Superior temporal gyrus (tissue), 1 donor: ENCODE measurements around the gene TOMM34.

Experiments used
- DNase-seq: peaks from one replicate; pipeline ENCODE4 v3.0.0-alpha.2; 2016; ENCODE audit errors: extremely low spot score

TOMM34 gene

DNA sequence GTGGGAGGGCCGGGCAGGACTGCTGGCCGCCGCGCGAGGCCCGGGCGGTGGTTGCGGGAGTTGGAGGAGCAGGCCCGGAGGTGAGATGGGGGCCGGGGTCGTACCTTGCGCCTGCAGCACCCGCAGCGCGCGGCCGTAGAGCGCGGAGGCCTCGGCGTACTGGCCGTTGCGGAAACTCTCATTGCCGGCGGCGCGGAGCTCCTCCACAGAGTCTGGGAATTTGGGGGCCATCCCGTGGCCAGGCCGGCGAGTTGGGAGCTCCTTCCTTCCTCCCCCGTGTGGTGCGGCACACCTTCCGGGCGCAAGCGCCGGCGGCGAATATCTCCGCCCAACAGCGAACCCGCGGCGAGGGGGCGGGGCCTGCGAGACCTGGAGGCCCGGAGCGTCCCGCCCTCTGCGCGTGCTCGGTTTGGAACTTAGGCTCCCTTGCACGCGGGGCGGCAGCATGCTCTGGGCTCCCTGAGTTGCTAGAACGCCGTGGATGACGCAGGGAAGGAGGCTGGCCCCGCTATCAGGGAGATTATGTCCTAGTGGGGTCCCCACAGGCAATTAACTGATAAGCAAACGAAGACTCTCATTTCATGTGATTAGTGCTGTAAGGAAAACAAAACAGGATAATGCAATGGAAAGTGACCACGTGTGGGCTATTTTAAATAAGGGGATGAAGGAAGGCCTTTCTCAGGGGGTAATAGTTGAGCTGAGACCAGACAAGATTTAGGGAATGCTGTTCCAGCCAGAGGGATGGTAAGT, at the start of gene TOMM34:
Gene TOMM34, minus strand, starts transcription at position 295 of the 750 bp plus-strand sequence. Its CDS starts 64 bp downstream, at position 231.
- peak; percentile 94 for DNase-seq

GRCh38 chr20:45008521-45009049, 48.4 kb upstream of the TOMM34 start:
- DNase-seq, result no peak

DNA sequence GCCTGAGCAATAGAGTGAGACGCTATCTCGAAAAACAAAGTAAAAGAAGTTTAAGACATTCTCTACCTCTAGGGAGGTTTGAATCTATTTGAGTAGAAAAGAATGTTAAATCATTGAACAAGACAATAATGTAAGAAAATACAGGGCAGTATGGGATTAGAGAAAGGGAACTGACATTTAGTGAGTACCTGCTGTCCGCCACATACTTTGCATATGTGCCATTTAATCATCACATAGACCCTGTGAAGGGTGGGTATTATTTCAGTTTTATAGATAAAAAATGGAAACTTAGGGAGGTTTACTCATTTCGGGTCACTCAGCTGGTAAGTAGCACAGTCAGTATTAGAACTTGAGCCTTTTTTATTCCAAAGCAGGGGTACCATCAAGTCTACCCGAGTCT, 37.5 kb upstream of the TOMM34 start:
- no peak for DNase-seq

DNA sequence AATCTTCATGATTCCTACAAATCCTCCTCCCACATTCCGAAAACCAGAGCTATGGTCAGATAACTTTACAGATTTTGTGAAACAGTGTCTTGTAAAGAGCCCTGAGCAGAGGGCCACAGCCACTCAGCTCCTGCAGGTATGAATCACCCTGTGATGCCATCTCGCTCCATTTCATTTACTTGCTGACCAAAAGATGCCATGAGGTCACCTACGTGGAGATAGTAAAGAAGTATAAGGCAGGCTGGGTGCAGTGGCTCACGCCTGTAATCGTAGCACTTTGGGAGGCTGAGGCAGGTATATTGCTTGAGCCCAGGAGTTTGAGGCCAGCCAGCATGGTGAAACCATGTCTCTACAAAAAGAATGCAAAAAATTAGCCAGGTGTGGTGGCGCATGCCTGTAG, 37.0 kb upstream of the TOMM34 start:
- no peak for DNase-seq

DNA sequence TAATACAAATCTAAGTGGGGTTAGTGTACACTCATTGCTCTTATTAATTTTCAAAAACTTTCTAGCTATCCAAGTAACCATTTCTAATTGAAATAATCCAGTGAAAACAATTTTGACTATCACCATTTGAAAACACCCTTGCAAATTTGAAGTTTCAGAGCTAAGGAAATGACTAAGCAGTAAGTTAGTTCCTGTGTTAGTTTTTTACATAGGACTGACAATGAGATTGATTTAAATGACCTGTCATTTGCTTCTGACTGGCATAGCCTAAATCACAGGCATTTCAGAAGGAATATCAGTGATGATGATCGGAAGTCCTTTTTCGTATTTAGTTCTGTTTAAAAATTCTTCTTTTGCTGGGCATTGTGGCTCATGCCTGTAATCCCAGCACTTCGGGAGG, 33.1 kb upstream of the TOMM34 start:
- DNase-seq, result no peak

DNA sequence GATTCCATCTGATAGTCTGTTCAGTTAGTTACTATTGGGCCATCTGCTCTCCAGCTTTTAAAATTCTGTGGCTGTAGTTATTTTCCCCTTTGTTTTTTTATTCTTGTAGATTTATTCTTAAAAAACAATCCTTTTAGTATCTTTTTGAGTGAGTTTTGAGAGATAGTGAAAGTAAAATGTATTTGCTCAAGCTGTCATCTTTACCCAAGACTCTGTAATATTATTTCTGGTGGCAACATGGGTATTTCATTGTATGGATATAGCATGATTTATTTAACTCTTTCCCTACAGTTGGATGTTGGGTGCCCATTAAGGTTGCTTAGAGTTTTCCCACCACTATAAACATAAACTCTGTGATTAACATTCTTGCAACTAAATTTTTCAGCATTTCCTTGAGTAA, 30.8 kb upstream of the TOMM34 start:
- no peak for DNase-seq

- DNase-seq, result no peak
Measured at GRCh38 chr20:44990425-44990824, 30.2 kb upstream of the TOMM34 start.

DNA sequence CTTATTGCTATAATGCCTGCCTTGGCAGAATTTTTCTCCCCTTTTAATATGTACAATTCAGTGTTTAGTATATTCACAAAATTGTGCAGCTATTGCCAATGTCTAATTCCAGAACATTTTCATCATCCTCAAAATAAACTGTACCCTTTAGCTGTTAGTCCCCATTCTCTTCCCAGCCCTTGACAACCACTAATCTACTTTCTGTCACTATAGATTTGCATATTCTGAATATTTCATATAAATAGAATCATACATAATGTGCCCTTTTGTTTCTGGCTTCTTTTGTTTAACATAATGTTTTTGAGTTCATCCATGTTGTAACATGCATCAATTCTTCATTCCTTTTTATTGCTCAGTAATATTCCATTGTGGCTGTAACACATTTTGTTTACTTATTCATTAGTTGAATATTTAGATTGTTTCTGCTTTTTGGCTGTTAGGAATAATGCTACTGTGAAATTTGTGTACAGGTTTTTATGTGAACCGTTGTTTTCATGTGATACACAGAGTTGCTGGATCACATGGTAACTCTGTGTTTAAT, 28.5 kb upstream of the TOMM34 start:
- no peak for DNase-seq

DNA sequence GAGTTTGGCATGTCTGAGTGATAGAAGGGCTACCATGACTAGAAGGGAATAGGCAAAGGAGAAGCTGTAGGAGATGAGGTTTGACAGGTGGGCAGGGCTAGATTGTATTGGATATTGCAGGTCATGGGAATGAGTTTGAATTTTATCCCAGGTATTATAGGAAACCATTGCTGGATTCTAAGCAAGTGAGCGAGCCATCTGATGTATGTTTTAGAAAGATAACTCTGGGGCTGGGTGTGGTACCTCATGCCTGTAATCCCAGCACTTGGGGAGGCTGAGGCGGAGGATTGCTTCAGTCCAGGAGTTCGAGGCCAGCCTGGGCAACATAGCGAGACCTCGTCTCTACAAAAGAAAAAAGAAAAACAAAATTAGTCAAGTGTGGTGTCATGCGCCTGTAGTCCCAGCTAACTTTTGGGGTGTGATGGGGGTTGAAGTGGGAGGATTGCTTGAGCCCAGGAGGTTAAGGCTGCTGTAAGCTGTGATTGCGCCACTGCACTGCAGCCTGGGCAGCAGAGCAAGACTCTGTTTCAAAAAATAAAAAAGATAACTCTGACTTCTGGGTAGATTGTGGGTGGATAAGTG, 23.0 kb upstream of the TOMM34 start:
- no peak for DNase-seq

- no peak for DNase-seq
Measured at GRCh38 chr20:44981736-44982406, 21.7 kb upstream of the TOMM34 start.

- DNase-seq, result no peak
Measured at GRCh38 chr20:44979090-44979621, 19.0 kb upstream of the TOMM34 start.

DNA sequence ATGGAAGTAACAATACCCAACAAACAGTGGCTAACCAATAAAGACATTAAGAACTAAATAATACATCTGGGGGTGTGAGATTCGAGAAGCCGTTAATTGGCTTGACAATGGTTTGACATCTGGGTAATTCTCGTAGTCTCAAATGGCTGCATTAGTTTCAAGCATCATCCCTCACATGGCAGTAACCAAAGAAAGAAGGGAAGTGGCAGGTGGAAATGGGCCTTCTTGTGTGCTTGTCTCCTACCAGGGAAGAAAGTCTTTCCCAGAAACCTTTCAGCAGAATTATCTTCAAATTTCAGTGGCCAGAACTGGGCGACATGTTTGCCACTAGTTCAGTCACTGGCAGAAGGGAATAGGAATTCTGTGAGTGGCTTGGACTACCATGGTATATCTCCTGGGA, 16.5 kb upstream of the TOMM34 start:
- DNase-seq, result no peak

DNA sequence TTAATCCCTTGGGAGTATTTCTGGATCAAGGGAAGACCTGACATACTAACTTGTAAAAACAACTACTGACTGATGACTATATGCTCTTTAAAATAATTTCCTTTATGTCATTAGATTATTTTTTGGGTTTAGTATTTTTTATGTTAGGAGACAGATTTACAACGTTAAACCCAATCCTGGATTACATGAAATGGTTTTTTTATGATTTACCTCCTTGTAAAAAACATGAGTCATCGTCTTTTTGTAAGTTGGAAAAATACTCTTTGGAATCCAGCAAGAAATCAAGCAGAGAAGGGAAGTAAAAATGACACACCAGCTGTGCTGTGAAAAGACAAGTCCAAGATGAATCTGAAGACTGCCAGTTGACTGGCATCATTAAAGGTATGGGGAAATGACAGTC, 12.9 kb upstream of the TOMM34 start:
- peak; percentile 75 for DNase-seq

DNA sequence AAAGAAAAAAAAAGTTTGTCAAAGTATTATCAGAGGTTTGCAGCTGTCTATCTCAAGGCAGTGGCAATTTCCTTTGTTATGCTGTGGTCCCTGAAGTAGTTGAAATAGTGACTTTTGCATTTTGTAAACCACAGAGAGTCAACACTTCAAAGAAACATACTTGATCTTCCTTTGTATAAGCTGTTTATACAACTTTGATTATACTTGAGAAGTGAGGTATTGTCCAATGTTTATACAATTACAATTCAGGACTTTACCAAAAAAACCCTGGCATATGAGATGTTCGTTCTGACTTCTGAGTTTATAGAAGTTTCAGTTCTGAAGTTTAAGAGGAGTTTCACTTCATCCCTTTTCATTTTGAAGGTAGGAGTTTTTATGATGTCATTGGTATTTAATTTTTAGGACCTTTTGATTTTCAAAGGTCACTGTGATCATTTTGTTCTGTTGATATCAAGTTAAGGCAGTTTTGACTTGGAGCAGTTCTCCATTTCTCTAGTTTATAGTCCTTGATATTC, 10.1 kb upstream of the TOMM34 start:
- DNase-seq, result no peak

GRCh38 chr20:44969300-44969894, 9.2 kb upstream of the TOMM34 start:
- no peak for DNase-seq

GRCh38 chr20:44967207-44967807, 7.1 kb upstream of the TOMM34 start:
- DNase-seq, result no peak

DNA sequence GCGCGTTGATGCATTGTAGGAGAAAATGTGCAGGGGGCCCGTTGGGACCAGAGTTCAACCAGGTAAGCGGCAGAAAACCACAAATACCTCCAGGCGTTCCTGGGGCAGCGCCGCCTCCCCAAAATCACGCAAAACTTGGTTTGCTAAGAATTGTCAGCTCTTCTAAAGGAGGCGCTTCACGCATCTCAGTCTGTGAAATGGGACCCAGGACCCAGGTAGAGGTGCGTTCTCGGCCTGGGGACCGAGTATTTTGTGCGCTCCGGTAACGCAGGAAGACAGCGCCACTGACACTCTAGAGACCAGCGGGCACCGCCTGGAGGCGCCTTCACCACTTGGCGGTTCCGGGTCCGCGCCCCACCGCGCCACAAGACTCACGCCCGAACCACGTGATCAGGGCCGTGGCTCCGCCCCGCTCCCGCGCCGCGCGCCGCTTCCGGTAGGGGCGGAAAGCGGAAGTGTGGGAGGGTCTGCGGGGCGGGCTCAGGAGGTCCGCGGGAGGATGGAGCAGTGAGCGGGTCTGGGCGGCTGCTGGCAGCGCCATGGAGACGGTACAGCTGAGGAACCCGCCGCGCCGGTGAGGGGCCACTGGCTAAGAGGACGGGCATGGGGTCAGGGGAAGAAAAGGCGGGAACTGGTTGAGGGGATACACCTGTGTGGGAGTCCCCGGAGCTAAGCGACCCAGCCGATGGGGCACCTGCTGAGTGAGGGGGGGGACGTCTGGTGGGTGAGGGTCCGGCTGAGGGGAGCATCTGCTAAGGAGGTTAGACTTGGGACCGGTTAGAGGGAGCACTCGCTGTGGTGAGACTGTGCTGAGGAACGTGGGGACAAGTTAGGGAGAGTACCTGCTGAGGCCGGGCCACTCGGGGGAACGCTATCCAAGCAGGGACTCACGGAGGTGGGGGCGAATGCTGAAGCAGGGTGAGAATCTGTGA, 6.1 kb upstream of the TOMM34 start, which contains the start of gene STK4:
Gene STK4, plus strand, starts transcription at position 483 of the 932 bp plus-strand sequence. Its CDS starts 57 bp downstream, at position 540.
- peak; percentile 96 for DNase-seq

- no peak for DNase-seq
Measured at GRCh38 chr20:44965651-44966029, 5.4 kb upstream of the TOMM34 start.

- DNase-seq, result no peak
Measured at GRCh38 chr20:44963325-44964215, 3.4 kb upstream of the TOMM34 start.
